HG02610 (cell line): ENCODE results near the gene PLA2G4D.

Source experiments
- ATAC-seq: cut with Tn5 transposase; IDR thresholded peaks from one replicate; pipeline ENCODE4 v1.9.1; 2021; ENCODE audit warnings: mild to moderate bottlenecking, moderate library complexity; ENCODE audit not compliant: unreplicated experiment

The PLA2G4D gene

GRCh38 chr15:42056934-42057798, 37.2 kb downstream of the PLA2G4D start:
- no peak for ATAC-seq

- ATAC-seq, result no peak
Observed at GRCh38 chr15:42053914-42054313, 40.4 kb downstream of the PLA2G4D start.

- ATAC-seq, result no peak
Observed at GRCh38 chr15:42053010-42053409, 41.4 kb downstream of the PLA2G4D start.

GRCh38 chr15:42050484-42051255, 43.7 kb downstream of the PLA2G4D start:
- ATAC-seq, result no peak

- no peak for ATAC-seq
Observed at GRCh38 chr15:42048821-42049200, 45.6 kb downstream of the PLA2G4D start.

GRCh38 chr15:42048080-42048820, 46.1 kb downstream of the PLA2G4D start:
- ATAC-seq, result no peak

- no peak for ATAC-seq
Observed at GRCh38 chr15:42046597-42046996, 47.8 kb downstream of the PLA2G4D start.

- ATAC-seq, result no peak
Observed at GRCh38 chr15:42045211-42045615, 49.1 kb downstream of the PLA2G4D start.

- ATAC-seq, result no peak
Observed at GRCh38 chr15:42042602-42043400, 51.6 kb downstream of the PLA2G4D start.

- no peak for ATAC-seq
Observed at GRCh38 chr15:42038401-42038800, 56.0 kb downstream of the PLA2G4D start.

GRCh38 chr15:42037656-42038055, 56.7 kb downstream of the PLA2G4D start:
- ATAC-seq, result no peak

GRCh38 chr15:42036966-42037365, 57.4 kb downstream of the PLA2G4D start:
- ATAC-seq, result no peak

GRCh38 chr15:42036112-42036905, 58.1 kb downstream of the PLA2G4D start:
- ATAC-seq, result no peak

GRCh38 chr15:42035435-42035761, 59.0 kb downstream of the PLA2G4D start:
- ATAC-seq, result peak; percentile 51

GRCh38 chr15:42034628-42035434, 59.5 kb downstream of the PLA2G4D start:
- peak; percentile 6 for ATAC-seq

GRCh38 chr15:42033214-42033873, 61.0 kb downstream of the PLA2G4D start:
- no peak for ATAC-seq

- ATAC-seq, result no peak
Observed at GRCh38 chr15:42032376-42033213, 61.8 kb downstream of the PLA2G4D start.
